CD4-positive, alpha-beta T cell (primary cell): Measurements from ENCODE around the gene CCDC172. TPM values are rescaled to one million over a fixed set of nuclear protein-coding genes. Genes with fewer than 3 reads are reported as not detected.

Experiments used
- ATAC-seq: fragments of 200-7000 bp; cut with Tn5 transposase; one replicate; pipeline ENCODE4 v1.10.0; 2022; ENCODE audit warnings: mild to moderate bottlenecking; ENCODE audit not compliant: poor library complexity
- CTCF ChIA-PET: fragments of 350-600 bp; sonication (Branson Sonifier 250); formaldehyde crosslinking; loops from one replicate; lab custom pipeline; 2021; ENCODE audit warnings: antibody characterized with exemption, inconsistent platforms; lab: Charles Lee
- POLR2A ChIA-PET: fragments of 350-600 bp; sonication (Branson Sonifier 250); formaldehyde crosslinking; loops from one replicate; lab custom pipeline; 2021; ENCODE audit warnings: antibody characterized with exemption, inconsistent platforms; lab: Charles Lee
- DNase-seq, 14 experiments: peaks; one replicate each; pipeline ENCODE4 v3.0.0-alpha.2; 2013 to 2020; ENCODE audit warnings: mixed read lengths in 2 of 14
- H3K27ac ChIP-seq, 2 donors: one replicate each; pipeline versions ENCODE4 v1.5.1 to v1.7.0; 2013; ENCODE audit warnings: low read length in 2 of 2, low read depth in 1 of 2, mild to moderate bottlenecking in 1 of 2
- H3K27me3 ChIP-seq, 2 experiments: 1 replicate in 1 of 2; 2 replicates in 1 of 2; pipeline versions ENCODE4 v1.6.1 to v1.7.0; 2013; ENCODE audit warnings: low read length in 2 of 2, control low read depth in 1 of 2, mild to moderate bottlenecking in 1 of 2, moderate library complexity in 1 of 2; ENCODE audit not compliant: insufficient read depth in 2 of 2, control insufficient read depth in 1 of 2
- H3K36me3 ChIP-seq: one replicate; pipeline ENCODE4 v1.6.1; 2013; ENCODE audit warnings: low read length, control low read depth; ENCODE audit not compliant: insufficient read depth
- H3K4me1 ChIP-seq: one replicate; pipeline ENCODE4 v1.6.1; 2013; ENCODE audit warnings: low read length, control low read depth; ENCODE audit not compliant: insufficient read depth
- H3K4me3 ChIP-seq: one replicate; pipeline ENCODE4 v1.5.1; 2013; ENCODE audit warnings: mild to moderate bottlenecking, low read length, moderate library complexity
- H3K9me3 ChIP-seq, 2 experiments: 1 replicate in 1 of 2; 2 replicates in 1 of 2; pipeline versions ENCODE4 v1.6.1 to v1.7.0; 2013; ENCODE audit warnings: low read length in 2 of 2, mild to moderate bottlenecking in 2 of 2, control low read depth in 1 of 2, moderate library complexity in 1 of 2; ENCODE audit not compliant: control insufficient read depth in 1 of 2, insufficient read depth in 1 of 2
- H3K27ac Mint-ChIP-seq: one replicate; pipeline ENCODE4 v1.8.0; 2020; ENCODE audit warnings: mixed read lengths
- H3K27me3 Mint-ChIP-seq: one replicate; pipeline ENCODE4 v1.8.0; 2021; ENCODE audit warnings: mixed read lengths
- H3K36me3 Mint-ChIP-seq: one replicate; pipeline ENCODE4 v1.8.0; 2021; ENCODE audit warnings: low read depth, mixed read lengths
- H3K4me1 Mint-ChIP-seq: one replicate; pipeline ENCODE4 v1.8.0; 2021; ENCODE audit warnings: low read depth, mixed read lengths
- H3K4me3 Mint-ChIP-seq: one replicate; pipeline ENCODE4 v1.8.0; 2020; ENCODE audit warnings: mild to moderate bottlenecking, mixed read lengths
- H3K9me3 Mint-ChIP-seq: one replicate; pipeline ENCODE4 v1.8.0; 2020; ENCODE audit warnings: mixed read lengths
- intact Hi-C, 2 experiments: fragments of 100-400 bp; cut with DNase I in 1 of 2; cut with micrococcal nuclease in 1 of 2; formaldehyde crosslinking; loops; one replicate each; pipeline versions ENCODE4 v1.15.1 to v1.9.0; 2023 to 2025; cut with DNase I, micrococcal nuclease
- total RNA-seq, 174 experiments: library from RNA in 2 of 174; stranded (reverse) in 2 of 174; gene quantifications; one replicate each; pipeline ENCODE4 v1.2.3 and lab custom pipeline; 2021 to 2026
- TF ChIP-seq, protein P1 (sequence below): fragments of 200-600 bp; IDR thresholded peaks from one replicate; pipeline ENCODE4 v1.8.0; 2022; ENCODE audit warnings: antibody characterized with exemption, mild to moderate bottlenecking

CCDC172 gene
- total RNA-seq, 2 experiments from 2014 or later: not detected

GRCh38 chr10:116306847-116307246, 17.4 kb upstream of the CCDC172 start:
- intact Hi-C loops: no loop called here
- Mint-ChIP-seq H3K36me3 (no peaks in the 10 kb centered on the region), H3K4me3 (no peak overlapping the region), H3K9me3 (peaks cover 6% of the 10 kb centered on the region), H3K27ac (no peak overlapping the region), H3K4me1 (no peaks in the 10 kb centered on the region), H3K27me3 (no peaks in the 10 kb centered on the region)
- ATAC-seq (no peak), DNase-seq (no peak)
- TF ChIP-seq, protein P1, sequence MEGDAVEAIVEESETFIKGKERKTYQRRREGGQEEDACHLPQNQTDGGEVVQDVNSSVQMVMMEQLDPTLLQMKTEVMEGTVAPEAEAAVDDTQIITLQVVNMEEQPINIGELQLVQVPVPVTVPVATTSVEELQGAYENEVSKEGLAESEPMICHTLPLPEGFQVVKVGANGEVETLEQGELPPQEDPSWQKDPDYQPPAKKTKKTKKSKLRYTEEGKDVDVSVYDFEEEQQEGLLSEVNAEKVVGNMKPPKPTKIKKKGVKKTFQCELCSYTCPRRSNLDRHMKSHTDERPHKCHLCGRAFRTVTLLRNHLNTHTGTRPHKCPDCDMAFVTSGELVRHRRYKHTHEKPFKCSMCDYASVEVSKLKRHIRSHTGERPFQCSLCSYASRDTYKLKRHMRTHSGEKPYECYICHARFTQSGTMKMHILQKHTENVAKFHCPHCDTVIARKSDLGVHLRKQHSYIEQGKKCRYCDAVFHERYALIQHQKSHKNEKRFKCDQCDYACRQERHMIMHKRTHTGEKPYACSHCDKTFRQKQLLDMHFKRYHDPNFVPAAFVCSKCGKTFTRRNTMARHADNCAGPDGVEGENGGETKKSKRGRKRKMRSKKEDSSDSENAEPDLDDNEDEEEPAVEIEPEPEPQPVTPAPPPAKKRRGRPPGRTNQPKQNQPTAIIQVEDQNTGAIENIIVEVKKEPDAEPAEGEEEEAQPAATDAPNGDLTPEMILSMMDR: no peak
- ChIA-PET CTCF (no interaction called here), POLR2A (no interaction called here)
- H3K4me3 ChIP-seq: no peak overlapping the region
- no peaks in the 10 kb centered on the region for H3K36me3 ChIP-seq
- H3K4me1 ChIP-seq: no peaks in the 10 kb centered on the region
- no peak overlapping the region for H3K27ac ChIP-seq
- H3K9me3 ChIP-seq: no peaks in the 10 kb centered on the region
- no peaks in the 10 kb centered on the region for H3K27me3 ChIP-seq

DNA sequence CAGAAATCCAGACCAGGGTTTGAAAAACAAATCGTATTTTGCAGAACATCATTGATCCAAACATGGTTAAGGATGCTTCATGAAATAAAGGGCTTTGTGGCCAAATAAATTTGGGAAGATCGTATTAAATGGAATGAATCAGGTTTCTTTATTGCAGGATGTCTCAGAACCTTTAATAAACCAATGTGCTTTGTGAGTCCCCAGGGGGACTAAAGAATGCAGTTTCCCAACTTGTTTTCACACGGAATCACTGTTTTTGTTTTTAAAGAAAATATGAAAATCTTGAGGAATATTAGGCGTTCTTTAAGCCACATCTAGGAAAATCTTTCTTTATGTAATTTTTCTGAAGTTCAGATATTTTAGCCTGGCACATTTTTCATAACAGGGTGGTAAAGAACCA, 16.8 kb upstream of the CCDC172 start:
- H3K36me3 Mint-ChIP-seq: no peaks in the 10 kb centered on the region
- CTCF ChIA-PET: no interaction called here

DNA sequence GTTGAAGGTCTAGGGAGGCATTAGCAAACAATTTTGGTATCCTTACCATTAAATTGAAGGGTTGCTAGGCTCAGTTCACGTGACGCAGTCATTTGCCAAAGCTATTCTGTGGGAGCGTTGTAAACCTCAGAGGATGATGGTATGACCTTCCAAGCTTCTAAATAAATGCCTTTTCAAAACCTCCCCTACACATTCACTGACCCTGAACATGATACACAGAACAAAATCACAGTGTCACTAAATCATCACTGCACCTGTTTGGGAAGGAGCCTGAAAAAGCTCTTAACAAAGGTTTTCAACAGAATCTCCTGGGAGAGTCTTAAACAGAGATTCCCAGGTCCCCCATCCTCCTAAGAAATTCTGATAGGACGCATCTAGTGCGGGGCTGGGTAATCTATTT, 13.2 kb upstream of the CCDC172 start:
- ChIA-PET CTCF (interaction anchor here (1.0 kb wide), 1 partner anchor 13 kb away, joined by 3 read pairs; no protein-coding TSS in a partner anchor), POLR2A (no interaction called here)
- no peaks in the 10 kb centered on the region for H3K36me3 Mint-ChIP-seq
- TF ChIP-seq, protein P1: no peak
- no peak overlapping the region for H3K27ac ChIP-seq
- H3K4me1 ChIP-seq: no peaks in the 10 kb centered on the region
- no peak overlapping the region for H3K27ac Mint-ChIP-seq
- no peak overlapping the region for H3K4me3 ChIP-seq
- H3K4me1 Mint-ChIP-seq: no peaks in the 10 kb centered on the region
- ATAC-seq (no peak), DNase-seq (no peak)
- no peaks in the 10 kb centered on the region for H3K36me3 ChIP-seq
- intact Hi-C loops: no loop called here
- no peaks in the 10 kb centered on the region for H3K9me3 Mint-ChIP-seq
- no peaks in the 10 kb centered on the region for H3K27me3 ChIP-seq
- no peak overlapping the region for H3K4me3 Mint-ChIP-seq
- H3K9me3 ChIP-seq: no peaks in the 10 kb centered on the region
- H3K27me3 Mint-ChIP-seq: no peaks in the 10 kb centered on the region

More for the DNA sequence above, 16.8 kb upstream of the CCDC172 start:
- no peaks in the 10 kb centered on the region for H3K27me3 ChIP-seq
- no peaks in the 10 kb centered on the region for H3K9me3 ChIP-seq
- POLR2A ChIA-PET: no interaction called here
- Mint-ChIP-seq H3K4me3 (no peak overlapping the region), H3K4me1 (no peaks in the 10 kb centered on the region), H3K27me3 (no peaks in the 10 kb centered on the region), H3K27ac (no peak overlapping the region), H3K9me3 (peaks cover 5% of the 10 kb centered on the region)
- no peaks in the 10 kb centered on the region for H3K36me3 ChIP-seq
- no peaks in the 10 kb centered on the region for H3K4me1 ChIP-seq
- TF ChIP-seq, protein P1: no peak
- DNase-seq (no peak), ATAC-seq (no peak)
- H3K4me3 ChIP-seq: no peak overlapping the region
- no peak overlapping the region for H3K27ac ChIP-seq
- intact Hi-C loops: no loop called here
